Nephron progenitor cell (in vitro differentiated cells): Measurements from ENCODE around the gene KCNMB3.
"Not testable (repeated sequence)": the region's sequence is repeated elsewhere in the genome, so short reads cannot be mapped to it uniquely, and the experiment has no call there.

ENCODE experiments used
- DNase-seq: peaks from one replicate; pipeline ENCODE4 v3.0.0; 2021
- H3K27ac Mint-ChIP-seq: 2 replicates; pipeline ENCODE4 v1.8.0; 2021; ENCODE audit warnings: mild to moderate bottlenecking, moderate library complexity, mixed read lengths
- H3K27me3 Mint-ChIP-seq: 2 replicates; pipeline ENCODE4 v1.8.0; 2021; ENCODE audit warnings: mild to moderate bottlenecking, low read depth, mixed read lengths; ENCODE audit not compliant: poor library complexity
- H3K36me3 Mint-ChIP-seq: 2 replicates; pipeline ENCODE4 v1.8.0; 2021; ENCODE audit warnings: low read depth, mixed read lengths
- H3K4me1 Mint-ChIP-seq: 2 replicates; pipeline ENCODE4 v1.8.0; 2021; ENCODE audit warnings: mixed read lengths
- H3K4me3 Mint-ChIP-seq: 2 replicates; pipeline ENCODE4 v1.8.0; 2021; ENCODE audit warnings: mild to moderate bottlenecking, moderate library complexity, mixed read lengths
- H3K9me3 Mint-ChIP-seq: 2 replicates; pipeline ENCODE4 v1.8.0; 2021; ENCODE audit warnings: mild to moderate bottlenecking, moderate library complexity, mixed read lengths
- TF ChIP-seq, protein P1 (sequence below): fragments of 200-600 bp; sonication (generic); IDR thresholded peaks from 2 replicates; pipeline ENCODE4 v1.5.0; 2021; ENCODE audit warnings: antibody characterized with exemption

KCNMB3 gene

DNA sequence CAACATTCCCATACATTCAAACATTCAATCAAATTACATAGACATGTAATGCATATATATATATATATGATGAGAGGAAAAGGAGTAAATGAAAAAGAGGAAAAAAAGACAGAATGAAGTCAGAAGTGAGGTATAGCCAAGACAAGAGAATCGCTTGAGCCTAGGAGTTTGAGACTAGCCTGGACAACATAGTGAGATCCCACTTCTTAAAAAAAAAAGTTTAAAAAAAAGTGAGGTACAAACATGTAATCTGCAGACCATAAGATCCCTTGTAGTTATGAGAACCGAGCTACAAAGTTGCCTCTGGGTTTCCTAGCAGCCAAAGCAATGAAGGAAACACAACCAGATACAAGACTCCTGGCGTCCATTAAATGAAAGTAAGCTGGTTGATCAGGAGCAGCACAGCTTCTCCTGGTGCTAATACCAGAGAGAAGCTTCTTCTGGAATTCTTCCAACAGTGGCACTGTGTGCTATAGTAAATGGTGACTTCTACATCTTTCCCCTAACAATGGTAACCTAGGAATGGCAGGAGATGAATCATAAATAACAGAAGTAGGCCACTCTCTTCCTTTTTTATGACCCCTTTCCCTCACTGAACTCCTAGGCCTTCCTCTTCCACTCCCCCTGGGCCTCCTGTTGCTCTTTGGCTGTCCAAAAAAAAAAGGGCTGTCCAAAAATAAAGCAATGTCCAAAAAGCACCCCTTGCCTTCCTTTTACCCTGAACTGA is 3.5 kb downstream of the KCNMB3 start:
- DNase-seq = no peak
- H3K4me1 Mint-ChIP-seq = no peaks in the 10 kb centered on the region
- H3K4me3 Mint-ChIP-seq = no peak overlapping the region
- H3K36me3 Mint-ChIP-seq = peaks cover 40% of the 10 kb centered on the region
- H3K27ac Mint-ChIP-seq = no peak overlapping the region
- H3K27me3 Mint-ChIP-seq = peaks cover 3% of the 10 kb centered on the region
- TF ChIP-seq, protein P1, sequence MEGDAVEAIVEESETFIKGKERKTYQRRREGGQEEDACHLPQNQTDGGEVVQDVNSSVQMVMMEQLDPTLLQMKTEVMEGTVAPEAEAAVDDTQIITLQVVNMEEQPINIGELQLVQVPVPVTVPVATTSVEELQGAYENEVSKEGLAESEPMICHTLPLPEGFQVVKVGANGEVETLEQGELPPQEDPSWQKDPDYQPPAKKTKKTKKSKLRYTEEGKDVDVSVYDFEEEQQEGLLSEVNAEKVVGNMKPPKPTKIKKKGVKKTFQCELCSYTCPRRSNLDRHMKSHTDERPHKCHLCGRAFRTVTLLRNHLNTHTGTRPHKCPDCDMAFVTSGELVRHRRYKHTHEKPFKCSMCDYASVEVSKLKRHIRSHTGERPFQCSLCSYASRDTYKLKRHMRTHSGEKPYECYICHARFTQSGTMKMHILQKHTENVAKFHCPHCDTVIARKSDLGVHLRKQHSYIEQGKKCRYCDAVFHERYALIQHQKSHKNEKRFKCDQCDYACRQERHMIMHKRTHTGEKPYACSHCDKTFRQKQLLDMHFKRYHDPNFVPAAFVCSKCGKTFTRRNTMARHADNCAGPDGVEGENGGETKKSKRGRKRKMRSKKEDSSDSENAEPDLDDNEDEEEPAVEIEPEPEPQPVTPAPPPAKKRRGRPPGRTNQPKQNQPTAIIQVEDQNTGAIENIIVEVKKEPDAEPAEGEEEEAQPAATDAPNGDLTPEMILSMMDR = no peak
- H3K9me3 Mint-ChIP-seq = no peaks in the 10 kb centered on the region

DNA sequence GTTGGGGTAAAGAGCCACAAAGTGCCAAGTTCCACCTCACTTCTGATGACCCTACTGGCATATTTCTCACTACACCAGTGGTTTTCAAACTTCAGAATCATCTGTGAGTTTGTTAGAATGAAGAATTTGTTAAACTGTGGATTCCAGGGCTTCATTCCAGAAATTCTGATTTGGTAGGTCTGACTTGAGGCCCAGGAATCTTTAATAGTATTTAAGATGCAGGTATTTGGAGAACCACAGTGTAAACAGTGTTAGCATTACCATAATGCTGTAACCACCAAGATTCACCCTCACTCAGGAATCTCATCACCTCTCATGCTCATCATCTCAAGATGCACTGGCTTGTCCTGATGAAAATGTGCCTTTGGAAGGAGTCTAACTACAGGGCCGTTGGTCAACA is 6.0 kb downstream of the KCNMB3 start:
- Mint-ChIP-seq H3K27me3 (no peaks in the 10 kb centered on the region), H3K4me3 (no peak overlapping the region), H3K4me1 (no peaks in the 10 kb centered on the region), H3K27ac (no peak overlapping the region), H3K9me3 (no peaks in the 10 kb centered on the region), H3K36me3 (peaks cover 23% of the 10 kb centered on the region)
- no peak for DNase-seq
- TF ChIP-seq, protein P1 = no peak

DNA sequence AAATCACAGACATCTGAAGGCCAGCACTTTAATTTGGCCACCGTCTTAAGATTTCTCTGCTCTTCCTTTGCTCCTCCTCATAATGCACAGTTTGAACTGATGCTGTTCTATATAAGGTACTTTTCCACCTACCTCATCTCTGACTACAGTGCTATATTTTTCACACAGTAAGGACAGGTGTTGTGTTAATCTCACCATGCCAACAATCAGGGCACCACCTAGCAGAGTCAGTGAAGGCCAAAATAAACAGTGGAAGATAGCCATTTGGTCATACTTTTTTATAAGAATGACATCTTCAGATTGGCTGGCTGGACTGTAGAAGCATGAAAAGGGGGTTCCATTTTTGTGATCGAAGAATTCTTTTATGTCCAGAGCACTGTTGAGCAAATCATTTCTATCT is 8.1 kb downstream of the KCNMB3 start:
- H3K4me3 Mint-ChIP-seq, H3K9me3 Mint-ChIP-seq, H3K27me3 Mint-ChIP-seq, DNase-seq, H3K27ac Mint-ChIP-seq, H3K4me1 Mint-ChIP-seq: not testable (repeated sequence)
- peaks cover 13% of the 10 kb centered on the region for H3K36me3 Mint-ChIP-seq

DNA sequence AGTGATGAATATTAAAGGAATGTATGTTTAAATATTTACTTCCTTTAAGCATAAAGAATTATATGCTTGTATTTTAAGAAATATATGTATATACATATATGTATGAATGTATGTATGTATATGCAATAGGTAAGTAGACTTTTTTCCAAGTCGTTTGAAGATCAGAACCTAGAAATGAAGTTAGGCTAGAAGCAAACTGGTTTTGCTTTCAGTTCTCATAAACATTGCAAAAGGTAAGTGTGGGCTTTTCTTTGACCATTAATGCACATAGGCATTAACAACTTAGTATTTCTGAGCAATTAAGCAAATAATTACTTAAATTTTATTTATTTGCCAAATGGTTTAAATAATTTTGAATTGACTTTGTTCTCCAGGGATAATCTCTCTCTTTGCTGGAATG is 10.6 kb downstream of the KCNMB3 start:
- H3K4me1 Mint-ChIP-seq, DNase-seq, H3K9me3 Mint-ChIP-seq, H3K27me3 Mint-ChIP-seq, H3K27ac Mint-ChIP-seq, H3K36me3 Mint-ChIP-seq, H3K4me3 Mint-ChIP-seq: not testable (repeated sequence)

DNA sequence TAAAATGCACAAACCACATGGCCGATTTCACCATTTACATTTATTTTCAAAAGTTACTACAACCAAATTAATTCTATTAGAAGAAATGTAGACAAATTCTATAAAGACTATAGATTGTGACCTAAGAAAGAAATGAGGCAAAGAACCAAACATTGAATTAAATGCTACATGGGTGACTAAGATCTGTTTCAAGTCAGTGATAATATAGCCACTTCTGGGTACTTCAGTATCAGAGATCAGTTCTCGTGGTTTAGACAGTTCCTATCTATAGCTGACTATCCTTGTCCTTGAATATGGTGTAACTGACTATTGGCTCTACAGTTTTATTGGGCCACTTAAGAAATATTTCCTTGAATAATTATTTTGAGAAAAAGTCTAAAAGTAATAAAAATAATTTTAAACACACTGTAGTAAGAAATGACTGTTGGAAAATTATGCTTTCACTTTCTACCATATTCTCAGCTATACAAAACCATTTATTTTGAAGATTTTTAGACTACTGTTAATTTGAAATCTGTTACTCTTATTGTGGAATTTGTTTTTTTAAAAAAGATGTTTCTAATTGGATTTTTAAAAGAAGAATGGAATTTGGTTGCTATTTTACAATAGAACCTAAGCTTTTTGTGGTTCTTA is 14.1 kb downstream of the KCNMB3 start:
- H3K9me3 Mint-ChIP-seq = no peaks in the 10 kb centered on the region
- TF ChIP-seq, protein P1 = no peak
- no peak overlapping the region for H3K4me3 Mint-ChIP-seq
- no peaks in the 10 kb centered on the region for H3K4me1 Mint-ChIP-seq
- H3K27ac Mint-ChIP-seq = no peak overlapping the region
- no peaks in the 10 kb centered on the region for H3K27me3 Mint-ChIP-seq
- DNase-seq = no peak
- H3K36me3 Mint-ChIP-seq = peaks cover 28% of the 10 kb centered on the region

DNA sequence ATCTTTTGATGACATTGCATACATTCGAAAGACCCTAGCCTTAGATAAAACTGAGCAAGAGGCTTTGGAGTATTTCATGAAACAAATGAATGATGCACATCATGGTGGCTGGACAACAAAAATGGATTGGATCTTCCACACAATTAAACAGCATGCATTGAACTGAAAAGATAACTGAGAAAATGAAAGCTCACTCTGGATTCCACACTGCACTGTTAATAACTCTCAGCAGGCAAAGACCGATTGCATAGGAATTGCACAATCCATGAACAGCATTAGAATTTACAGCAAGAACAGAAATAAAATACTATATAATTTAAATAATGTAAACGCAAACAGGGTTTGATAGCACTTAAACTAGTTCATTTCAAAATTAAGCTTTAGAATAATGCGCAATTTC is 16.7 kb downstream of the KCNMB3 start:
- TF ChIP-seq, protein P1 = no peak
- H3K27me3 Mint-ChIP-seq = no peaks in the 10 kb centered on the region
- no peak overlapping the region for H3K27ac Mint-ChIP-seq
- peaks cover 50% of the 10 kb centered on the region for H3K36me3 Mint-ChIP-seq
- no peaks in the 10 kb centered on the region for H3K9me3 Mint-ChIP-seq
- DNase-seq = no peak
- H3K4me1 Mint-ChIP-seq = no peaks in the 10 kb centered on the region
- no peak overlapping the region for H3K4me3 Mint-ChIP-seq

DNA sequence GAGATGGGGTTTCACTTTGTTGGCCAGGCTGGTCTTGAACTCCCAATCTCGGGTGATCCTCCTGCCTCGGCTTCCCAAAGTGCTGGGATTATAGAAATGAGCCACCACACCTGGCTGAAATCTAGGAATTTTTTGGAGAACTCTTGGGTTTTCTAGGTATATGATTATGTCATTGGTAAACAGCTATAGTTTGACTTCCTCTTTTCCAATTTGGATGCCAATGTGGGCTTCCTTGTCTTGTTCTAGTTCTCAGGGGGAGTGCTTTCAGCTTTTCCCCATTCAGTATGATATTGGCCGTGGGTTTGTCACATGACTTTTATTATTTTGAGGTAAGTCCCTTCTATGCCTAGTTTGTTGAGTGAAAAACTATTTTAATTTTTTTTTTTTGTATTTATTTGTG is 17.9 kb downstream of the KCNMB3 start:
- no peaks in the 10 kb centered on the region for H3K9me3 Mint-ChIP-seq
- H3K4me3 Mint-ChIP-seq = no peak overlapping the region
- H3K27me3 Mint-ChIP-seq = no peaks in the 10 kb centered on the region
- TF ChIP-seq, protein P1 = no peak
- no peak overlapping the region for H3K27ac Mint-ChIP-seq
- peaks cover 54% of the 10 kb centered on the region for H3K36me3 Mint-ChIP-seq
- DNase-seq = no peak
- no peaks in the 10 kb centered on the region for H3K4me1 Mint-ChIP-seq
